HepG2 (cell line): ENCODE data around the gene SLC29A2. TPM values are rescaled to one million over a fixed set of nuclear protein-coding genes. Genes with fewer than 3 reads are reported as not detected.

Experiments used
- ATAC-seq: fragments of 200-7000 bp; cut with Tn5 transposase; 3 replicates; pipeline ENCODE4 v1.9.1; 2020; ENCODE audit warnings: mild to moderate bottlenecking, moderate library complexity
- BruUV-seq: library from RNA; stranded (reverse); fragments of 400-500 nt; replicated peaks from 2 replicates; lab custom pipeline; 2021; lab: Mats Ljungman, UMichigan
- CTCF ChIA-PET: fragments of 300-600 bp; formaldehyde crosslinking; extraction: SDS; loops from one replicate; lab custom pipeline; 2021; ENCODE audit warnings: low total read pairs, inconsistent platforms, low intra/inter-chr PET ratio; lab: Yijun Ruan, JAX
- POLR2A ChIA-PET: fragments of 350-600 bp; sonication (Branson Sonifier 250); formaldehyde crosslinking; loops from one replicate; lab custom pipeline; 2020; ENCODE audit warnings: antibody characterized with exemption, inconsistent platforms; lab: Yijun Ruan, JAX
- DNase-seq: peaks from one replicate; pipeline ENCODE4 v3.0.0-alpha.2; 2015; ENCODE audit warnings: low spot score
- FAIRE-seq: peaks from 3 replicates; lab custom pipeline; 2011; peaks lifted over from hg19 to GRCh38; lab: Jason Lieb, UNC
- H2AFZ ChIP-seq: one replicate; pipeline ENCODE4 v1.6.1; 2011; ENCODE audit warnings: low read length, inconsistent platforms
- H3K27ac ChIP-seq: fragments of 300-600 bp; 3 replicates; pipeline ENCODE4 v1.8.0; 2011; ENCODE audit warnings: mixed run types, mild to moderate bottlenecking, mixed read lengths, low read length, inconsistent platforms; ENCODE audit not compliant: insufficient read depth; ENCODE audit errors: extremely low read length
- H3K27me3 ChIP-seq, 2 experiments: fragments of 200-600 bp in 1 of 2; 2 replicates in 1 of 2; 3 replicates in 1 of 2; pipeline versions ENCODE4 v1.6.0 to v1.8.0; 2011; ENCODE audit warnings: low read length in 2 of 2, mild to moderate bottlenecking in 2 of 2, moderate library complexity in 2 of 2, inconsistent platforms in 1 of 2; ENCODE audit not compliant: insufficient read depth in 2 of 2, control insufficient read depth in 1 of 2
- H3K36me3 ChIP-seq, 2 experiments: fragments of 200-600 bp in 1 of 2; replicated peaks in 1 of 2; 2 replicates in 1 of 2; 3 replicates in 1 of 2; pipeline versions ENCODE4 v1.5.1 to v1.8.0; 2011; ENCODE audit warnings: low read length in 2 of 2, inconsistent platforms in 1 of 2; ENCODE audit not compliant: insufficient read depth in 2 of 2, control insufficient read depth in 1 of 2
- H3K4me1 ChIP-seq: 2 replicates; pipeline ENCODE4 v1.5.1; 2012; ENCODE audit warnings: low read length, inconsistent platforms; ENCODE audit not compliant: insufficient read depth
- H3K4me2 ChIP-seq: 2 replicates; pipeline ENCODE4 v1.6.0; 2011; ENCODE audit warnings: low read depth, low read length, inconsistent platforms
- H3K4me3 ChIP-seq, 3 experiments: fragments of 200-600 bp in 1 of 3; sonication (generic), shearing (Covaris generic) in 1 of 3; replicated peaks in 1 of 3; 2 replicates each; pipeline ENCODE4 v1.5.1; 2011 to 2016; ENCODE audit warnings: low read length in 3 of 3, inconsistent platforms in 2 of 3, low read depth in 2 of 3, mild to moderate bottlenecking in 2 of 3, control low read depth in 1 of 3, mixed read lengths in 1 of 3; ENCODE audit not compliant: insufficient read depth in 1 of 3
- H3K79me2 ChIP-seq: one replicate; pipeline ENCODE4 v1.6.1; 2011; ENCODE audit warnings: low read length, inconsistent platforms; ENCODE audit not compliant: insufficient read depth
- H3K9ac ChIP-seq: 2 replicates; pipeline ENCODE4 v1.6.0; 2011; ENCODE audit warnings: mild to moderate bottlenecking, low read depth, low read length, inconsistent platforms; ENCODE audit not compliant: insufficient read depth
- H3K9me3 ChIP-seq: 2 replicates; pipeline ENCODE4 v1.5.1; 2012; ENCODE audit warnings: mild to moderate bottlenecking, low read length
- H4K20me1 ChIP-seq: 2 replicates; pipeline ENCODE4 v1.6.0; 2011; ENCODE audit warnings: inconsistent platforms, mild to moderate bottlenecking, low read length, moderate library complexity; ENCODE audit not compliant: insufficient read depth
- BORCS8-MEF2B ChIP-seq: sonication (generic); formaldehyde crosslinking; IDR thresholded peaks from 2 replicates; pipeline ENCODE4 v1.8.0; 2022; ENCODE audit warnings: mild to moderate bottlenecking, missing genetic modification reagents
- BRD4 ChIP-seq: sonication (generic); formaldehyde crosslinking; IDR thresholded peaks from 2 replicates; pipeline ENCODE4 v1.4.0; 2020; ENCODE audit warnings: missing genetic modification reagents
- ELF1 ChIP-seq: sonication (generic); formaldehyde crosslinking; IDR thresholded peaks from 2 replicates; pipeline ENCODE4 v1.4.0; 2020; ENCODE audit warnings: missing genetic modification reagents
- EZH2 ChIP-seq: conservative IDR thresholded peaks from 2 replicates; pipeline ENCODE4 v1.6.1; 2012; ENCODE audit warnings: mild to moderate bottlenecking, low read depth, low read length, moderate library complexity
- GTF3A ChIP-seq: sonication (generic); formaldehyde crosslinking; conservative IDR thresholded peaks from 2 replicates; pipeline ENCODE4 v1.4.0; 2020; ENCODE audit warnings: mild to moderate bottlenecking, missing genetic modification reagents
- HCFC1 ChIP-seq: fragments of 150-350 bp; IDR thresholded peaks from 2 replicates; pipeline ENCODE4 v1.6.1; 2014; ENCODE audit warnings: low read depth, low read length
- HOXA5 ChIP-seq: sonication (generic); formaldehyde crosslinking; IDR thresholded peaks from 2 replicates; pipeline ENCODE4 v1.4.0; 2020; ENCODE audit warnings: missing genetic modification reagents
- JARID2 ChIP-seq: sonication (generic); formaldehyde crosslinking; IDR thresholded peaks from 2 replicates; pipeline ENCODE4 v1.8.1; 2023; ENCODE audit warnings: missing genetic modification reagents, inconsistent platforms; ENCODE audit not compliant: insufficient replicate concordance
- MAFK ChIP-seq, 2 experiments: IDR thresholded peaks in 1 of 2; conservative IDR thresholded peaks in 1 of 2; 2 replicates each; pipeline ENCODE4 v1.6.1; 2011; ENCODE audit warnings: improper control_type of control experiment in 2 of 2, low read length in 2 of 2
- MIXL1 ChIP-seq: IDR thresholded peaks from 2 replicates; pipeline ENCODE4 v1.6.1; 2016
- ZNF207 ChIP-seq: fragments of 450-650 bp; IDR thresholded peaks from 2 replicates; pipeline ENCODE4 v1.6.1; 2016; ENCODE audit warnings: antibody characterized with exemption, borderline replicate concordance
- ZNF234 ChIP-seq: sonication (generic); formaldehyde crosslinking; conservative IDR thresholded peaks from 2 replicates; pipeline ENCODE4 v1.5.1; 2020; ENCODE audit warnings: mild to moderate bottlenecking, missing genetic modification reagents
- ZNF281 ChIP-seq: sonication (generic); formaldehyde crosslinking; IDR thresholded peaks from 2 replicates; pipeline ENCODE4 v1.4.0; 2020; ENCODE audit warnings: missing genetic modification reagents, borderline replicate concordance
- ZNF891 ChIP-seq: sonication (generic); formaldehyde crosslinking; IDR thresholded peaks from 2 replicates; pipeline ENCODE4 v1.5.0; 2020; ENCODE audit warnings: mild to moderate bottlenecking, missing genetic modification reagents
- WGBS: methylation state at CpG from one replicate; pipeline ENCODE4 v1.1.6; 2017; ENCODE audit warnings: low lambda C conversion rate; 5-methylcytosine and 5-hydroxymethylcytosine counted together
- in situ Hi-C: cut with HindIII; loops from 2 replicates; pipeline ENCODE4 v1.10.0; 2017; ENCODE audit warnings: low pct_unique_long_range_greater_than_20kb; ENCODE audit not compliant: extremely low pct_ligation_motif_present
- intact Hi-C: fragments of 100-400 bp; cut with micrococcal nuclease; formaldehyde crosslinking; loops from one replicate; pipeline ENCODE4 v1.10.0; 2022; ENCODE audit not compliant: unreplicated experiment
- polyA plus RNA-seq, 8 experiments: library from polyadenylated mRNA; depleted of rRNA in 3 of 8; stranded (reverse) in 7 of 8; unstranded in 1 of 8; fragments of >200 nt; fragmentation: Illumina TruSeq in 4 of 8; extraction: Trizol in 4 of 8; gene quantifications; 2 replicates each; pipeline versions ENCODE4 v1.2.1 to v1.2.3, GENCODE V29; 2011 to 2016; ENCODE audit warnings: low read depth in 4 of 8, missing spikeins in 1 of 8, mixed read lengths in 1 of 8; ENCODE audit not compliant: insufficient read depth in 1 of 8
- total RNA-seq, 5 experiments: library from RNA; depleted of rRNA; stranded (reverse); fragments of >200 nt; fragmentation: Illumina TruSeq; extraction: Trizol; gene quantifications; 2 replicates each; pipeline ENCODE4 v1.2.3, GENCODE V29; 2016; ENCODE audit warnings: low read depth in 1 of 5
- TF ChIP-seq, protein P1 (sequence below): IDR thresholded peaks from 2 replicates; pipeline ENCODE4 v1.6.1; 2012; ENCODE audit warnings: low read length, improper control_type of control experiment

SLC29A2 gene
- total and polyA plus RNA-seq, 2 of the 13 experiments (the other 11 are each of a cell fraction or from before 2014, with no cell fraction given), result 0.63 to 0.66 TPM

- TF ChIP-seq BORCS8-MEF2B (CRISPR knock-in tag) (no peak), ELF1 (CRISPR knock-in tag) (no peak), MIXL1 (no peak), ZNF207 (no peak)
Measured at GRCh38 chr11:66361502-66361941, 10.0 kb downstream of the SLC29A2 start (continued).

- no peak overlapping the region for H3K4me2 ChIP-seq
- POLR2A ChIA-PET, result interaction anchor here (0.8 kb wide), 1 partner anchor 9 kb away, joined by 3 read pairs; no protein-coding TSS in a partner anchor
- no peaks in the 10 kb centered on the region for H3K9me3 ChIP-seq
- DNase-seq (no peak), ATAC-seq (no peak), FAIRE-seq (no peak)
- CTCF ChIA-PET, result no interaction called here
- H3K27ac ChIP-seq, result no peak overlapping the region
- no peak overlapping the region for H3K9ac ChIP-seq
- no TSS peak for BruUV-seq
- H3K27me3 ChIP-seq, result no peaks in the 10 kb centered on the region
- intact Hi-C loops, result no loop called here
- H2AFZ ChIP-seq, result no peak overlapping the region
- over 99% methylated on average over 11 of the region's 15 CpGs for WGBS
- no peaks in the 10 kb centered on the region for H4K20me1 ChIP-seq
- H3K79me2 ChIP-seq, result no peaks in the 10 kb centered on the region
- H3K4me1 ChIP-seq, result peaks cover 19% of the 10 kb centered on the region
- H3K4me3 ChIP-seq, result no peak overlapping the region
- H3K36me3 ChIP-seq, result peaks cover 10 to 24% of the 10 kb centered on the region in 2 experiments; a peak in 4 of 5 replicates
- in situ Hi-C loops, result no loop called here
- TF ChIP-seq ZNF234 (no peak), JARID2 (CRISPR knock-in tag) (no peak), ZNF281 (no peak), BRD4 (CRISPR knock-in tag) (no peak), HOXA5 (CRISPR knock-in tag) (no peak), HCFC1 (no peak), EZH2 (no peak), ZNF891 (CRISPR knock-in tag) (no peak), GTF3A (CRISPR knock-in tag) (no peak), MAFK (conservative IDR thresholded peaks at IDR 0.05 in 1 of 2, IDR thresholded peaks at IDR 0.05 in 1 of 2; ENCODE audit: low read length in 2 of 2) (no peak)
- TF ChIP-seq, protein P1, sequence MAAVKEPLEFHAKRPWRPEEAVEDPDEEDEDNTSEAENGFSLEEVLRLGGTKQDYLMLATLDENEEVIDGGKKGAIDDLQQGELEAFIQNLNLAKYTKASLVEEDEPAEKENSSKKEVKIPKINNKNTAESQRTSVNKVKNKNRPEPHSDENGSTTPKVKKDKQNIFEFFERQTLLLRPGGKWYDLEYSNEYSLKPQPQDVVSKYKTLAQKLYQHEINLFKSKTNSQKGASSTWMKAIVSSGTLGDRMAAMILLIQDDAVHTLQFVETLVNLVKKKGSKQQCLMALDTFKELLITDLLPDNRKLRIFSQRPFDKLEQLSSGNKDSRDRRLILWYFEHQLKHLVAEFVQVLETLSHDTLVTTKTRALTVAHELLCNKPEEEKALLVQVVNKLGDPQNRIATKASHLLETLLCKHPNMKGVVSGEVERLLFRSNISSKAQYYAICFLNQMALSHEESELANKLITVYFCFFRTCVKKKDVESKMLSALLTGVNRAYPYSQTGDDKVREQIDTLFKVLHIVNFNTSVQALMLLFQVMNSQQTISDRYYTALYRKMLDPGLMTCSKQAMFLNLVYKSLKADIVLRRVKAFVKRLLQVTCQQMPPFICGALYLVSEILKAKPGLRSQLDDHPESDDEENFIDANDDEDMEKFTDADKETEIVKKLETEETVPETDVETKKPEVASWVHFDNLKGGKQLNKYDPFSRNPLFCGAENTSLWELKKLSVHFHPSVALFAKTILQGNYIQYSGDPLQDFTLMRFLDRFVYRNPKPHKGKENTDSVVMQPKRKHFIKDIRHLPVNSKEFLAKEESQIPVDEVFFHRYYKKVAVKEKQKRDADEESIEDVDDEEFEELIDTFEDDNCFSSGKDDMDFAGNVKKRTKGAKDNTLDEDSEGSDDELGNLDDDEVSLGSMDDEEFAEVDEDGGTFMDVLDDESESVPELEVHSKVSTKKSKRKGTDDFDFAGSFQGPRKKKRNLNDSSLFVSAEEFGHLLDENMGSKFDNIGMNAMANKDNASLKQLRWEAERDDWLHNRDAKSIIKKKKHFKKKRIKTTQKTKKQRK, result no peak
Measured at GRCh38 chr11:66360406-66361073, 11.0 kb downstream of the SLC29A2 start.
